ENCODE results near the gene ZNF311.

The ZNF311 gene

DNA sequence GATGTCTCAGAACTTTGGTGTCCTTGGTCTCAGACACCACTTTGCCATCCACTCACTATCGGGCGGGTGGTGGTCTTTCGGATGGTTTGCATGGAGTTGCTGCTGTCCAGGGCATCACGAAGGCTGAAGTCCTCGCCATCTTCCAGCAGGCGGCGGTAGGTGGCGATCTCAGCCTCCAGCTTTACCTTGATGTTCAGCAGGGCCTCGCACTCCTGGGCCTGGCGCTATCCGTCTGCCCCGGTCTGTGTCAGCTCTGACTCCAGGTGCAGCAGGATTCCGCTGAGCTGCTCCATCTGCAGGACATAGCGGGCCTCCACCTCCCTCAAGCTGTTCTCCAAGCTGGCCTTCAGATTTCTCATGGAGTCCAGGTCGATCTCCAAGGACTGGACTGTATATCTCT is 36.0 kb downstream of the ZNF311 start:
- TF ChIP-seq SPI1 (IDR thresholded peaks at IDR 0.05; ENCODE audit: borderline replicate concordance, low read depth) (no peak), GABPA (IDR thresholded peaks at IDR 0.05; ENCODE audit: low read depth) (no peak), POLR2AphosphoS5 (IDR thresholded peaks at IDR 0.05; ENCODE audit: low read depth) (no peak)
- TF ChIP-seq, protein P1, sequence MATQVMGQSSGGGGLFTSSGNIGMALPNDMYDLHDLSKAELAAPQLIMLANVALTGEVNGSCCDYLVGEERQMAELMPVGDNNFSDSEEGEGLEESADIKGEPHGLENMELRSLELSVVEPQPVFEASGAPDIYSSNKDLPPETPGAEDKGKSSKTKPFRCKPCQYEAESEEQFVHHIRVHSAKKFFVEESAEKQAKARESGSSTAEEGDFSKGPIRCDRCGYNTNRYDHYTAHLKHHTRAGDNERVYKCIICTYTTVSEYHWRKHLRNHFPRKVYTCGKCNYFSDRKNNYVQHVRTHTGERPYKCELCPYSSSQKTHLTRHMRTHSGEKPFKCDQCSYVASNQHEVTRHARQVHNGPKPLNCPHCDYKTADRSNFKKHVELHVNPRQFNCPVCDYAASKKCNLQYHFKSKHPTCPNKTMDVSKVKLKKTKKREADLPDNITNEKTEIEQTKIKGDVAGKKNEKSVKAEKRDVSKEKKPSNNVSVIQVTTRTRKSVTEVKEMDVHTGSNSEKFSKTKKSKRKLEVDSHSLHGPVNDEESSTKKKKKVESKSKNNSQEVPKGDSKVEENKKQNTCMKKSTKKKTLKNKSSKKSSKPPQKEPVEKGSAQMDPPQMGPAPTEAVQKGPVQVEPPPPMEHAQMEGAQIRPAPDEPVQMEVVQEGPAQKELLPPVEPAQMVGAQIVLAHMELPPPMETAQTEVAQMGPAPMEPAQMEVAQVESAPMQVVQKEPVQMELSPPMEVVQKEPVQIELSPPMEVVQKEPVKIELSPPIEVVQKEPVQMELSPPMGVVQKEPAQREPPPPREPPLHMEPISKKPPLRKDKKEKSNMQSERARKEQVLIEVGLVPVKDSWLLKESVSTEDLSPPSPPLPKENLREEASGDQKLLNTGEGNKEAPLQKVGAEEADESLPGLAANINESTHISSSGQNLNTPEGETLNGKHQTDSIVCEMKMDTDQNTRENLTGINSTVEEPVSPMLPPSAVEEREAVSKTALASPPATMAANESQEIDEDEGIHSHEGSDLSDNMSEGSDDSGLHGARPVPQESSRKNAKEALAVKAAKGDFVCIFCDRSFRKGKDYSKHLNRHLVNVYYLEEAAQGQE (IDR thresholded peaks at IDR 0.05; ENCODE audit: insufficient replicate concordance, low read depth): no peak
- TF ChIP-seq, protein P2, sequence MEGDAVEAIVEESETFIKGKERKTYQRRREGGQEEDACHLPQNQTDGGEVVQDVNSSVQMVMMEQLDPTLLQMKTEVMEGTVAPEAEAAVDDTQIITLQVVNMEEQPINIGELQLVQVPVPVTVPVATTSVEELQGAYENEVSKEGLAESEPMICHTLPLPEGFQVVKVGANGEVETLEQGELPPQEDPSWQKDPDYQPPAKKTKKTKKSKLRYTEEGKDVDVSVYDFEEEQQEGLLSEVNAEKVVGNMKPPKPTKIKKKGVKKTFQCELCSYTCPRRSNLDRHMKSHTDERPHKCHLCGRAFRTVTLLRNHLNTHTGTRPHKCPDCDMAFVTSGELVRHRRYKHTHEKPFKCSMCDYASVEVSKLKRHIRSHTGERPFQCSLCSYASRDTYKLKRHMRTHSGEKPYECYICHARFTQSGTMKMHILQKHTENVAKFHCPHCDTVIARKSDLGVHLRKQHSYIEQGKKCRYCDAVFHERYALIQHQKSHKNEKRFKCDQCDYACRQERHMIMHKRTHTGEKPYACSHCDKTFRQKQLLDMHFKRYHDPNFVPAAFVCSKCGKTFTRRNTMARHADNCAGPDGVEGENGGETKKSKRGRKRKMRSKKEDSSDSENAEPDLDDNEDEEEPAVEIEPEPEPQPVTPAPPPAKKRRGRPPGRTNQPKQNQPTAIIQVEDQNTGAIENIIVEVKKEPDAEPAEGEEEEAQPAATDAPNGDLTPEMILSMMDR (IDR thresholded peaks at IDR 0.05; ENCODE audit: insufficient read depth, low read length): no peak
- DNase-seq (ENCODE audit: low read depth in 1 of 2, low spot score in 1 of 2): no peak
- no peak overlapping the region for H3K4me3 ChIP-seq (replicated peaks; ENCODE audit: insufficient read depth, low read length)
- H3K27ac ChIP-seq (replicated peaks): no peak overlapping the region
- H3K27me3 ChIP-seq (ENCODE audit: insufficient read depth, poor library complexity, severe bottlenecking): no peaks in the 10 kb centered on the region

DNA sequence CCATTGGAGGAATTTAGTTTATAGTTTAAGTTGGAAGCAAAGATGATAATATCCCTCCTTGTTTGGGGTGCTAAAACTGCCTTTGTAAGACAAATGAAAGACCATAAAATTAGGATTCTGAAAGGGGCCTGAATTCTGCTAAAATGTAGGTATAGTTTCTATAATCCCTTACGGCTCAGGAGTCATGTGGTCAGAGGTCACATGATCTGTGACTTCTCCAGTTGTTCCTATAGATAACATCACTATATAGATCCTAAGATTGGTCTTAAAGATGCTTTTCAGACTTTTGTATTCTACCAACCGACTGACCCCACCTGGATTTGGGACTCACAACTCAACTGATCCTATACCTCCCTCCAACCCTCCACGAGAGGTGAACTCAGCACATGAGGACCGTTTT is 36.6 kb downstream of the ZNF311 start:
- H3K4me3 ChIP-seq (replicated peaks; ENCODE audit: insufficient read depth, low read length): no peak overlapping the region

DNA sequence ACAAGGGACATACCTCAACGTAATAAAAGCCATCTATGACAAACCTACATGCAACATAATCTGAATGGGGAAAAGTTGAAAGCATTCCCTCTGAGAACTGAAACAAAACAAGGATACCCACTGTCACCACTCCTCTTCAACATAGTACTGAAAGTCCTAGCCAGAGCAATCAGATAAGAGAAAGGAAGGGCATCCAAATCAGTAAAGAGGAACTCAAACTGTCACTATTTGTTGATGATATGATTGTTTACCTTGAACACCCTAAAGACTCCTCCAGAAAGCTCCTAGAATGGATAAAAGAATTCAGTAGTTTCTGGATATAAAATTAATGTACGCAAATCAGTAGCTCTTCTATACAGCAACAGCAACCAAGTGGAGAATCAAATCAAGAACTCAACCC is 39.4 kb downstream of the ZNF311 start:
- H3K27me3 ChIP-seq (ENCODE audit: insufficient read depth, poor library complexity, severe bottlenecking): no peaks in the 10 kb centered on the region
- H3K4me3 ChIP-seq (replicated peaks; ENCODE audit: insufficient read depth, low read length): no peak overlapping the region
- TF ChIP-seq GABPA (IDR thresholded peaks at IDR 0.05; ENCODE audit: low read depth) (no peak), SPI1 (IDR thresholded peaks at IDR 0.05; ENCODE audit: borderline replicate concordance, low read depth) (no peak), POLR2AphosphoS5 (IDR thresholded peaks at IDR 0.05; ENCODE audit: low read depth) (no peak)
- TF ChIP-seq, protein P2 (IDR thresholded peaks at IDR 0.05; ENCODE audit: insufficient read depth, low read length): no peak
- TF ChIP-seq, protein P1 (IDR thresholded peaks at IDR 0.05; ENCODE audit: insufficient replicate concordance, low read depth): no peak
- no peak for DNase-seq (ENCODE audit: low read depth in 1 of 2, low spot score in 1 of 2)
- H3K27ac ChIP-seq (replicated peaks): no peak overlapping the region

More for the DNA sequence above, 36.6 kb downstream of the ZNF311 start:
- no peak for DNase-seq (ENCODE audit: low read depth in 1 of 2, low spot score in 1 of 2)
- H3K27ac ChIP-seq (replicated peaks): no peak overlapping the region
- no peaks in the 10 kb centered on the region for H3K27me3 ChIP-seq (ENCODE audit: insufficient read depth, poor library complexity, severe bottlenecking)
- TF ChIP-seq SPI1 (IDR thresholded peaks at IDR 0.05; ENCODE audit: borderline replicate concordance, low read depth) (no peak), POLR2AphosphoS5 (IDR thresholded peaks at IDR 0.05; ENCODE audit: low read depth) (no peak), GABPA (IDR thresholded peaks at IDR 0.05; ENCODE audit: low read depth) (no peak)
- TF ChIP-seq, protein P1 (IDR thresholded peaks at IDR 0.05; ENCODE audit: insufficient replicate concordance, low read depth): no peak
- TF ChIP-seq, protein P2 (IDR thresholded peaks at IDR 0.05; ENCODE audit: insufficient read depth, low read length): no peak
